Measurements from ENCODE around the gene MED29.
A peak's percentile ranks its signal among the peaks of the same experiment; 100 is the strongest.

Gene MED29

DNA sequence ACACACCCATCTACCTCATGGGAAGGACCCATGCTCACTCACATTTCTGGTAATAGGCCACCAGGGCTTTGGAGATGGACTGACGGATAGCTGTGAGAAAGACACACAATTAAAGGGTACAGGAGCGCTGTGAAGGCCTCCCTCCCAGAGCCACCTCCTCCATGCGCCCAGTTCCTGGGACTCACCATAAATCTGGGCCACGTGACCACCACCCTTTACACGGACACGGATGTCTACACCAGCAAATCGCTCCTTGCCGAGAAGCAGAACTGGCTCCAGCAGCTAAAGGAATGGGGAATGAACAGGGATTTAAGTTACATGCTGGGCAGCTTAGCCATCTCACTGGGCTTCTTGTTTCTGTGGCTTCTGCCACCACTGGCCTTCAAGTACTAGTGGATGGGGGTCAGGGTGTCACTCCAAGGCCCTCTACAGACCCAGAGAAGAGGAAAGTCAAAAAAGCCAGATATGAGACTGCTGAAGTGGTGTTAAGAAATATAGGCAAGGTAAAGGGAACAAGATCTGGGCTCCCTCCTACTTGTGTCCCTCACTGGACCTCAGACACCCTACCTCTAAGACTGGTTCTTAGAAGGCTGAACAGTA is 42.4 kb downstream of the MED29 start:
- DNase-seq, result no peak

- DNase-seq, result no peak
Measured at GRCh38 chr19:39434123-39435076, 43.2 kb downstream of the MED29 start.

DNA sequence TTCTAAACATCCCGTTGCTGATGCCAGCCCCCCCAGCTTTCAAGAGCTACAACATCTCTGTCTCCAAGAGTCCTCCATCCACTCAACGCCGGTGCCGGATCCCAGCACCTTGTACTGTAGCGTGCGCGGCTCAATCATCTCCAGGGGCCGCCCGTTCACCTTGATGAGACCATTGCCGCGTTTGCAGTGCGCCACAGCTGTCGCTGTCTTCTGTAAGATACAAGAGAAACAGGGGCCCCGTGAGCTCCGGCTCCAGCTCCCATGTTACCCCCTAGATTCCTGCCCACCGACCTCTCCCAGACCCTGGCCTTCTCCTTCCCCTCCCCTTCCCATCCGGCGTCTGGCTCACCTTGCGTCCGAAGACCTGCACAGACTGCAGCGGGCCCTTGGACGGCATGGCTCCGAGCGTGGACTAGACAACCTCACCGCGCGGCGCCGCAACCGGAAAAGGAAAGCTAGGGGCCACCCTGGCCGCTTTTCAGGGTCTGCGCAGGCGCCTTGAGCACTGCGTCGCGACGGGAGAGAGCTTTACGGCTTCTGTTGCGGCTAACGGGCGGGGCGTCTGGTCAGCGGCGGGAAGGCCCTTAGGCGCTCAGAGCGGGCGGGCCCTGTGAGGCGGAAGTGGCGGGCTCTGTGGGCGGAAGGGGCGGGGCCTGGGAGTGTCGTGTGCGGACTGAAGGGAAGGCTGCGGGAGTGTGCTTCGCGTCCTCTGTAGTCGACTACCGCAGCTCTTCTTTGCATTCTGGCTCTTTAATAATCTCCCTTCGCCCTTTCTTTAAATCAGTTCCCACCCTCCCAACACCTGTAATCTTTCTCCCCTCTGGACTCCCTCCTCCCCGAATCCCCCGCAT is 44.5 kb downstream of the MED29 start, which contains the start of gene RPS16:
RPS16 (minus strand) TSS at position 451 of the 851 bp plus-strand sequence; CDS start at position 397, 54 bp downstream.
- peak; percentile 97 for DNase-seq

- DNase-seq, result no peak
Measured at GRCh38 chr19:39436350-39436716, 45.2 kb downstream of the MED29 start.

GRCh38 chr19:39438270-39438934 is 47.2 kb downstream of the MED29 start:
- no peak for DNase-seq

DNA sequence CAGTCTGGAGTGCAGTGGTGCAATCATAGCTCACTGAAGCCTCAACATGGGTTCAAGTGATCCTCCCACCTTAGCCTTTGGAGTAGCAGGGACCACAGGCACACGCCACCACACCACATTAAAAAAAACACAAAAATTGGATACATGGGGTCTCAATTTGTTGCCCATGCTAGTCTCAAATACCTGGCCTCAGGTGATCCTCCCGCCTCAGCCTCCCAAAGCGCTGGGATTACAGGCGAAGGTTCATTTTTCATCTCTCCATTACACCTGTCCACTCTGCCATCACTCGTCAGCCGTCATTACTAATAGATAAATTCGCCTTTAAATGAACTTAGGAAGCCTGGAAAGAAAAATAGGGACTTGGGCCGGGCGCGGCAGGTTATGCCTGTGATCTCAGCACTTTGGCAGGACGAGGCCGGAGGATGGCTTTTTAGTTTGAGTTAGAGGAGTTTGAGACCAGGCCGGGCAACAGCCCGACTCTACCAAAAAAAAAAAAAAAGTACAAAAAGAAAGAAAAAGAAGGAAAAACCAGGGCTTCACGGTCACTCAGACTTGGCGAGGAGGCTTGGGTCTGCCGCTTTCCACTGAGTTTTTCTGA is 53.5 kb downstream of the MED29 start:
- DNase-seq, result no peak

- peak; percentile 97 for DNase-seq
Measured at GRCh38 chr19:39445196-39446111, 54.3 kb downstream of the MED29 start, which contains the start of gene SUPT5H. TSS of gene SUPT5H (plus strand) at chr19:39445582. CDS start at chr19:39445891, 309 bp downstream.

DNA sequence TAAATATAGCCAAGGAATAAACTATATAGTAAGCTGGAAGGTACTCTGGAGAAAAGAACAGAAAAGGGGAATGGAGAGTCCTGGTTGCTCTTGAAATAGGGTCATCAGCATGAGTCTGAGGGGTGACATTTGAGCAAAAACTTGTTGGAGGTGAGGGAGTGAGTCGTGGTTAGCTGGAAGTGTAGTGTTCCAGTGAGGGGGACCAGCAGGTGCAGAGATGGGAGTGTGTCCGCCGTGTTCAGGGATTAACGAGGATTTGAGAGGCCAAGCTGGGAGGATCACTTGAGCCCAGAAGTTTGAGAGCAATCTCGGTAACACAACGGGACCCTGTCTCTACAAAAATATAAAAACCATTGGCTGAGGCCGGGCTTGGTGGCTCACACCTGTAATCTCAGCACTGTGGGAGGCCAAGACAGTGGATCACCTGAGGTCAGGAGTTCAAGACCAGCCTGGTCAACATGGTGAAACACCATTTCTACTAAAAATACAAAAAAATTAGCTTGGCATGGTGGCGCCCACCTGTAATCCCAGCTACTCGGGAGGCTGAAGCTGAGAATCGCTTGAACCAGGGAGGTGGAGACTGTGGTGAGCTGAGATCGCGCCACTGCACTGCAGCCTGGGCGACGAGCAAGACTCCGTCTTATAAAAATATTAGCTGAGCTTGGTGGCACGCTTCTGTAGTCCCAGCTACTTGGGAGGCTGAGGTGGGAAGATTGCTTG is 55.3 kb downstream of the MED29 start:
- DNase-seq, result no peak

- no peak for DNase-seq
Measured at GRCh38 chr19:39448271-39448670, 57.1 kb downstream of the MED29 start.

DNA sequence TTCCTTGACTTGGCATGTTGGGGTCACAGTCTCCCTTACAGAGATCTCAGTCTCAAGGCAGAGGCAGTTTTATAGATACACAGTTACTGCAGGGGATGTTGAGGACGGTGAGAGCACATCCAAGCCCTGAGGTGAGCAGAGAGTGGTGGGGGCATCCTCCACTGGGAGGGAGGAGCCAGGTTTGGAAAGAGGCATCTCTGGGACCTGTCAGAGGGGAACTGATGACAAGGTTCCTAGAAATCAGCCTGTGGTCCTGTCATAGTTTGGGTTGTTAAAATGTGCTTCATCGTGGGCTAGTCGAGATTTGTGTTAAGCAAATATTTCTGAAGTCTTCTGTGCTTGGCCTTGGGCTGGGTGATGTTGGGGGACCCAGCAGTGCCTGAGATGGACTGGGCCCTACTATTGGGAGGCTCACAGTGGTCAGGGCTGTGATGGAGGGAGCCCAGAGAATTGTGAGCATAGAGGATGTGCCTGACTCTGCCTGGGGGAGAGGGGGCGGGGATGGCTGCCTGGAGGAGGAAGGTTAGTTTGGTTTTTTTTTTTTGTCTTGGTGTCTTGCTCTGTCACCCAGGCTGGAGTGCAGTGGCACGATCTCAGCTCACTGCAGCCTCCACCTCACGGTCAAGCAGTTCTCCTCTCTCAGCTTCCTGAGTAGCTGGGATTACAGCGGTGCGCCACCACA is 58.1 kb downstream of the MED29 start:
- no peak for DNase-seq

Measured in effector CD4-positive, alpha-beta T cell (primary cell).